ENCODE data around the gene PNPLA5.

The PNPLA5 gene

DNA sequence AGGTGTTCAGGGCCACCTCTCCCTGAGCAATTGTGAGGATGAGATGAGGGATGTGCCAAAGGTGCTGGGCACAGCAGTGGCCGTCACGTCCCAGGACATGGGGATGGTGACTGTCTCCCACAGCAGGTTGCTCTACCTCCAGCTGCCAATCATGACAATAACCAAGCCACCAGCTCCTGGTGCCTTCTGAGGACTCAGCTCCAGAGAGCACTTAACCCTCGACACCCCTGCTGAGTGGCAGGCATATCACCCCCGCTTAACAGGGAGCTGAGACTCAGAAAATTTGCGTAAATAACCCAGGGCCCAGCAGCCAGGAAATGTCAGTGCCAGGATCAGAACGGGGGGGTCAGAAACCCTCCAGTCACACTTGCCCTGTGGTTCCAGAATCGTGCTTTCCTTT is 8.4 kb upstream of the PNPLA5 start:
- DNase-seq, result no peak

GRCh38 chr22:43897751-43898261 is 6.0 kb upstream of the PNPLA5 start:
- DNase-seq, result no peak

GRCh38 chr22:43895986-43896645 is 4.3 kb upstream of the PNPLA5 start:
- no peak for DNase-seq

- DNase-seq, result no peak
These were observed 2.3 kb upstream of the PNPLA5 start for GRCh38 chr22:43894122-43894521.

DNA sequence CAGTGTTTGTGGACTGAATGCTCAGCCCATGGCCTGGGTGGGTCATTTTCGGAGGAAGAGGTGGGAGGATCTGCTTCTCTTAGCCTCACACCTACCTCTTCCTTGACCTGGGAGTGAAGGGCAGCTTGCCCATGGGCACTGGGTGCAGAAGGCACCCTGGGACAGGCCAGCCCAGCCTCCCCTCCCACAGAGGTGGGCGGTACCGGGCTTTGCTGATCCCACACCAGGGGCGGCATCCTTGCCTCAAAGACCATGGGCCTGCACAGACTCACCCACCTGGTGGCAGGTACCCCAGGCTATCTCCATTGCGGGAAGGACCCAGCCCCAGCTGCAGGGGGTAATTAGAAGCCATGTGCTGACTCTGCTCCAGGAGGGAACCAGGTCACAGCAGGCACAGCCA is 1.5 kb upstream of the PNPLA5 start:
- no peak for DNase-seq

DNA sequence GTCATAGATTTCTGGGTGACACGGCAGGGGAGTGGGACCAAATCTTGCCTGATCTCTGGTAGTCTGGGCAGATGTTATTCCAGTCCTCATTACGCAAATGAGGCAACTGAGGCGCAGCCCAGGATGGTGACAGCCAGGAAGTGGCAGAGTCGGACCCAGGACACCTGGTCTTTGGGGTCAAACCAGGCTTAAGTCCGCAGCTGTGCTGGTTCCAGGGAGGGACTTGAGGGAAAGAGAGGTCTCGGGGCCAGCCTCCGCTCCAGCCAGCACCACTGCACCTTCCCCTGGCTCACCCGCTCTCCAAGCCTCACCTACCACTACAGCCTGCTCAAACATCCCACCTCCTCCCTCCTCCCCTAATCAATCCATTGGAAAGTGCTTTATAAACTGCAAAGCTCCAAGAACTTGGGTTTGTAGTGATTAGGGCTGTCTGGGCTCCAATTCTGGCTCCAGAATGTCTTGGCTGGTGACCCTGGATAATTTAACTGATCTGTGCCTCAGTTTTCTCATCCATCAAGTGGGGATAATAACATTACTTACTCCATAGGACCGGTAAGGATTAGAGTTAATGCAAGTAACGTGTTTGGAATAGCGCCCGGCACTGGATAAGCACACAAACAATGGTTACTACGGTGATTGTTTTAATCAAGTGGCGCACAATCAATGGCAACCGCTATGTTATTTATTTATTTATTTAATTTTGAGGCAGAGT is 526 bp upstream of the PNPLA5 start:
- DNase-seq, result no peak

- DNase-seq, result no peak
These were observed 897 bp downstream of the PNPLA5 start for GRCh38 chr22:43890901-43891331.

DNA sequence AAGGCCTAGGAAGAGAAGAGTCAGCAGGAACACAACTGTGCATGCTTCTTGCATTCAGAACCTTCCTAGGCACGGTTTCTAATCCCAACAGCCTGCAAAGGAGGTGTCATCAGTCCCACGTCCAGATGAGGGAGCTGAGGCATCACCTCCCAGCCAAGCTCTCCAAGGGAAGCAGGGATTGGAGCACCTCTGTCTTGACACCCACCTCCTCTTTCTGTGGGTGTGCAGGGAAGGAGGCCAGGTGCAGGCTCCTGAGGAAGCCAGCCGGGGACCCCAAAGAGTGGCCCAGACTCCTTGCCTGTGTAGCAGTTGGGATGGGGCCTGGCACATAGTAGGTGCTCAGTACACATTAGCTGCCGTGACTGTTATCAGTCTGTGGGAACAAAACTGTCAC is 2.0 kb downstream of the PNPLA5 start:
- peak in 1 of 2 experiments; percentile 29 for DNase-seq

DNA sequence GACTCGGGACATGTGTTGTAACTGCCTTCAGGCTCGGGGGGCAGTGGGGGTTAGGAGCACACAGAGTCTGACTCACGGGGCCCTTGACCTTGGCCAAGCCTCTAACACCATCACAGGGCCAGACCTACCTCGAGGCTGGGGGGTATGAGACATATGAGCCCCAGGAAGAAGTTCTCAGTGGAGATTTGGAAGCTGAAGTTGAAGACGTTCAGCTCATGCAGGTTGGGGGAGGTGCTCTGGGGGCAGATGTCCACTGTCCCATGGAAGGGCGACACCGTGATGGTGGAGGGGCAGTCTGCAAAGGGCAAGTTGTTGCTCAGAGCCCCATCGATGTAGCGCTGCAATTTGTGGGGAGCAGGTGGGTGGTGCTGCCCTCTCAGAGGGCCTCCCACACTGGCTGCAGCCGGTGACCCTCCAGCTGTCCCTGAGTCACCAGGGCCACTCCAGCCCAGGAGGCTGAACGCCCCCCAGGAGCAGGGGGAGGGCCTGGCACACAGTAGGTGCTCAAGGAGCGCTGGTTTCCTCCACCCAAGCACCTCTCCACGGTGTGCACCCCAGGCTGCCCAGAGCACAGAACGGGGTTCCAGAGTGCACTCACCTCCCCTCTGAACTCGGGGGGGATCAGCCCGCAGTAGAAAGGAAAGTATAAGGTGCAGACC is 2.5 kb downstream of the PNPLA5 start:
- DNase-seq, result no peak

DNA sequence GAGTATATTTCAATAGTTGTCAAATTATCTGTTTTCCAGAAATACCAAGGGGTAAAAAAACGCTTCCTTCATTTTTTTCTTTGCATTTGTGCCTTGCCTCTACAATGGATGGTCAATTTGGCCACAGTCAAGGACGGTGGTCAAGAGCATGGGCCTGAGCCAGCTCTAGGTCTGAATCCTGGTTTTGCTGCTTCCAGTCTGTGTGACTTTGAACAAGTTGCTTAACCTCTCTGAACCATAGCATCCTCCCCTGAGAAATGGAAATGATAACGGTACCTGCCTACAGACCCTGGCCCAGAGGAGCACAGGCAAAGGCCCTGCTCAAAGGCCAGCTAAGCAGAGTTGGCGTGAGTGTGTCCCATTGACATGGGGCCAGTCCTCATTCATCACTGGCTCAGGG is 3.1 kb downstream of the PNPLA5 start:
- DNase-seq, result no peak

DNA sequence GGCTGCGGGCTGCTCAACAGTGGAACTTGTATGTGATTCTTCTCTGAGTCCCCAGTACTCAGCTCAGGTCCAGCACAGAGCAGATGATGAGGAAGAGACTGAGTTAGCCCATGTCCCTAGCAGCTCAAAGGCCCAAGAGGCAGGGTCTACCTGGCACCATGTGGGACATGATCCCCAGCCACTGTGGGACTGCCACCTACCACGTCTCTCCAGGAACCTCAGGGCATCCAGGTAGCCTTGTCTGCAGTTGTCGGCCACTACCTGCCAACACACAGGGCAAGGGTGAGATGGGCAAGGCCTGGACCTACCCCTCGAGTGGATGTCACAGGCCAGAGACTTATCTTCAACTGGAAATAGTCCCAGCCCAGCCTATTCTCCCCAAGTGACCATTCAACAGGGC is 4.4 kb downstream of the PNPLA5 start:
- no peak for DNase-seq

- no peak for DNase-seq
These were observed 5.6 kb downstream of the PNPLA5 start for GRCh38 chr22:43886231-43886630.

GRCh38 chr22:43885786-43886185 is 6.0 kb downstream of the PNPLA5 start:
- DNase-seq, result no peak

- DNase-seq, result no peak
These were observed 6.5 kb downstream of the PNPLA5 start for GRCh38 chr22:43885319-43885671.

GRCh38 chr22:43884600-43885318 is 7.1 kb downstream of the PNPLA5 start:
- peak in 1 of 2 experiments; percentile 39 for DNase-seq

GRCh38 chr22:43883719-43884415 is 7.9 kb downstream of the PNPLA5 start:
- DNase-seq, result no peak

DNA sequence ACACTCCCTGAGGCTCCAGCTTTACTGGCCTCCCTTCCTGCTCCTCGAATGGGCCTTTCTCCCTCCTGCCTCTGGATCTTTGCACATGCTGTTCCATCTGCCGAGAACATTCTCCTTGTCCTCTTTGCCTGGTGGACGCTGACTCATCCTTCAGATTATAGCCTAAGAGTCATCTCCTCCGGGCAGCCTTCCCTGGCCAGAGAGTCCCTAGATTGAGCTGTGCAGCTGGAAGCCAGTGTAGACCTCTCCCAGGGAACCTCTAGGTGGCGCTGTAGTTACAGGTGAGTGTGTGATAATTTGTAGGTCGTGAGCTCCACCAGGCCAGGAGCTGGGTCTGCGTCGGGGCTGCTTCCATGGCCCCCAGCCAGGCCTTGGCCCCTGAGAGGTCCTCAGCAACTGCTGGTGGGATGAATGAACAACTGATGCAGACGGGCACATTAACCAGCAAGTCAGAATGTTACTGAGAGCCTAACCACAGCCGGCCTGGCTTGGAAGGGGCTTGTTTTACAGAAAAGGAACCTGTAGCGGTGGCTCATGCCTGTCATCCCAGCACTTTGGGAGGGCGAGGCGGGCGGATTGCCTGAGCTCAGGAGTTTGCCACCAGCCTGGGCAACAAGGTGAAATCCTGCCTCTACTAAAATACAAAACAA is 8.7 kb downstream of the PNPLA5 start:
- peak; percentile 41 to 75 for DNase-seq

- DNase-seq, result no peak
These were observed 9.6 kb downstream of the PNPLA5 start for GRCh38 chr22:43882122-43882767.

GRCh38 chr22:43881091-43882061 is 10.4 kb downstream of the PNPLA5 start:
- DNase-seq, result no peak

DNA sequence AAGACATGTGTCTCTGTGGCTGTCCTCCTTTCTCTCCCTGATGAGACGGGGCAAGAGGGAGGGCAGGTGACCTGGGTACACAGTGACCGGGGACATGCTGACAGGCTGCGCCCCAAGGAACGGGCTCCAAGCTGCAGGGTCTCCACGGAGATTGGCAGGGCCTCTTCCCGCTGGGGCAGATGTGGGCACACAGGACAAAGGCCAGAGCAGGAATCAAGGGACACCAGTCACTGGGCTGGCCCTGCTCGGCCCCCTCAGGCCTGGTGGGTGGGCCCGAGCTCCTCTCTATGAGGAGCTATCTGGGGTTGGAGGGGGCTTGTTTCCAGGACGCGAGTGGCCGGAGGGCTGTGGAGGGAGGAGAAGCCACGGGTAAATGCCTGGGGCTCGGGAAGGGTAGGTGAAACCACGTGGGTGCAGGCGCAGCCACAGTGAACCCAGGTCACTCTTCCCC is 11.2 kb downstream of the PNPLA5 start:
- DNase-seq, result no peak

All from SW 1271 (cell line).